Astrocyte of the hippocampus (primary cell): Measurements from ENCODE around the gene CYB561D2.
A peak's percentile ranks its signal among the peaks of the same experiment; 100 is the strongest.

Experiments
- DNase-seq: peaks from one replicate; pipeline ENCODE4 v3.0.0; 2011; ENCODE audit warnings: low read depth, low spot score

Gene CYB561D2

DNA sequence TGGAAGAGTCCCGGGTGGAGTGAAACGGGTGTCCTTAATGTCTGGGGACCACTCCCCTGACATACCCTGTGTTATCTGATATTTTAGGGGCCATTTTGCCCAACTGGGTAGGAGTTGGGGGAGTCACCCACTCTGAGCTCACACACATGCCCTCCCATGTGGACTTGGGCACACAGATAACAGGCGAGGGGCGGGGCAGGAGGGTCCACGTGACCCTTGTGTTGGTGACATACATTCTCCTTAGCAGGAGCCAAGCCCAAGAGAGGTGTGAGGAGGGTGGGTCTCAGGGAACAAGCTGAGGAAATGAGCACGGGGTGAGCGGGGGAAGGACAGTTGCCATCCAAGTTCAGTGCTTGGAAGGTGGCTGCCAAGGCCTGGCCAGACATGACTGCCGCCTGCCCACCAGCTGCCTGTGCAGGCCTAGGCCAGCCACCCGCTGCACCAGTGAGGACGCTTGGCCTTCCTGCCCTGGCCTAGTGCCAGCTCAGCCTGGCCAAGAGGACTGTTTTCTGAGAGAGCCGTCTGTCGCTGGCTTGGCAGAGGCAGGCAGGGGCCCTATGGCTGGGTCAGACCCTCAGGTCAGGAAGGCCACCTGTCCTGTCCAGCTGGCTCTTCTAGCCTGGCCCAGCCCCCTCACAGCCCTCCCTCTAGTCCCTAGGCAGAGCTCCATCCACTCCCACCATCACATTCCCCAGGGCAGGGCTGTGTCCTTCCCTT, 40.0 kb downstream of the CYB561D2 start:
- peak; percentile 20 for DNase-seq

DNA sequence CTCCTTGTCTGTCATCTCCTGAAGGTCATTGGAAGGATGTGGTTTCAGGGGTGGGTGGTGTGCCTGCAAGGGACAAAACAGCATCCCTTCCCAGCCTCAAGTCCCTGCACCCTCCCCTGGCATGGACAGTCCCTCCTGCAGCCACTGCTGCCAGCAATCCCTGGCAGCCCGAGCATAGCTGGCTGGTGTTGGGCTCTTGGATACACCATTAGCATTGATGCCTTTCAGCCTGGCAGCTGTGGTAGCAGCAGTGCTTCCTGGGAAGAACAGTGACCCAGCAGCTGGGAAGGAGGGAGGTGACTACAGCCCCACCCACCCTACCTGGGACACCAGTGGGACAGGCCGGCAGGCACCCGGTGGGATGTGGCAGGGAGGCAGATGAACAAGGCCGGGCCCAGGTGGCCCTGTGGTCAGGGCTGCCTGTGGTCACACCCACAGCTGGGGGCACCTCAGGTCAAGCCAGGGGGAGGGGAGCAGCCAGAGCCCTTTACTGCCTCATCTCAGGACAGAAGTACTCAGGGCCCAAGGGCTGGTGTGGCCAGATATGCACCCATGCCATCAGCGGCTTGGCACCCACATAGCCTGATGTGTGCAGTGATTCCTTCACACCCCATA, 41.5 kb downstream of the CYB561D2 start:
- no peak for DNase-seq

DNA sequence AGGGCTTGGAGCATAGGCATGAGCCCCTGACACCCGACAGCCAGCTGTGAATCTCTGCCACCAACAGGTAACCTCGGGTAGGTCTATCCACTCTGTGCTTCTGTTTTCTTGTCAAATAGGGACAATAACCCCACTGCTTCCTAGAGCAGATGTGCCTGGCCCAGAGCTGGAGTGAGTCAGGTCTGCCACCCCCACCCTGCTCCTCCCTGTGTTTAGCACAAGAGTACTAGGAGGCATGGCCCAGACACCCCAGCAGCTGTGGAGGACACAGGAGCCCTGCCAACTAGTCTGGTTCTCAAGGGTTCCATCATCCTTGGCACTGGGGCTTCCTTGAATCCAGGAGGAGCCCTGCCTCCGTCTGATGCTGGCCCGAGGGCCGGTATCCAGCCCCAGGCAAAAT, 42.4 kb downstream of the CYB561D2 start:
- no peak for DNase-seq

DNA sequence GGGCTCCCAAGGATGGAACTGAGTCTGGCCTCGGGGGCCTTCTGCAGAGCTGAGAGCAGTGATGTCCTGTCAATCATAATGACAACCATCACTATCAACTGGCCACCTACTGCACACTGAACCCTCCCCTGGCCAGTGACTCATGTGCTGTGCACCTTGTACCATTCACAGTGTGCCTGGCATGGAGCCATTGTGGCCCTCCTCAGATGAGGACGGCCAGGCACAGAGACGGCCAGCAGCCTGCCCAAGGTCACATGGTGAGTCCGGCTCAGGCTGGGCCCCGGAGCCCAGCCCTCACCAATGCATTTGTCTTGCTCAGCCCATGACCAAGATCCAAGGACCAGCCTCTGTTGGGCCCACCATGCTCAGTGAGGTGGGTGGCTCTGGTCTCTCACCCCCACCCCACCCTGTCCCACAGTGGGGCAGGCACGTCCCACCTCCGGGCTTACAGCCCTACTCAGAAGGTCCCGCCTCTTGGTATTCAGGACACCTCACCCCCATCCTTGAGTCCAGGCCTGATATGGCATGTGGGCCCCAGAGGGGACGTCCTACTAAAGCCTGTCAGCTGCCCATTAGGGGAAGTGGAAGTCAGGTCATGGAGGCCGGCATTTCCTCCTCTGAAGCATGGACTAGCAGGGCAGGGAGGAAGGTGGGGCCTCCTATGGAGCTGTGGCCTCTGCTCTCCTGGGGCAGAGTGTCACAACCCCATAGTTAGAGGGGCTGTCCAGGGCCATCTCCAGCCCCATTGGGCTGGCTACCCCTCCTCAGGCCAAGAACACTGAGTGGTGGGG, 44.6 kb downstream of the CYB561D2 start:
- DNase-seq, result no peak

DNA sequence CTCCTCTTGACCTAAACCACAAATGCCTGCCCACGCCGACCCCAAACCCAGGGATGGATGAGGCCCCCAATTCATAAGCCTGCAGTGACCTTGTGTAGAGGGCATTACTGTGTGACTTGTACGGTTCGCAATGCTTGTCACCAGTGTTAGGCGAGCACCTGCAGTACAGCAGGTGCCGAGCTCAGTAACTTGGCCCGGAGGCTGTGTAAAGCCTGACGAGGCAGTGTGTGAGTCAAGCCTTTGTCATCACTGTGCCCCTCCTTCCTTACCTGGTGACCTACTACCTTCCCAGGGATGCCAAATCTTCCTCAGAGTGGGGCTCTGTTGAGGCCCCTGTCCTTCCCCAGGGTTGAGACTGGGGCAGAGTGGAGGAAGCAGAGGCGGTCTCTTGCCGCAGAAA, 45.8 kb downstream of the CYB561D2 start:
- no peak for DNase-seq

DNA sequence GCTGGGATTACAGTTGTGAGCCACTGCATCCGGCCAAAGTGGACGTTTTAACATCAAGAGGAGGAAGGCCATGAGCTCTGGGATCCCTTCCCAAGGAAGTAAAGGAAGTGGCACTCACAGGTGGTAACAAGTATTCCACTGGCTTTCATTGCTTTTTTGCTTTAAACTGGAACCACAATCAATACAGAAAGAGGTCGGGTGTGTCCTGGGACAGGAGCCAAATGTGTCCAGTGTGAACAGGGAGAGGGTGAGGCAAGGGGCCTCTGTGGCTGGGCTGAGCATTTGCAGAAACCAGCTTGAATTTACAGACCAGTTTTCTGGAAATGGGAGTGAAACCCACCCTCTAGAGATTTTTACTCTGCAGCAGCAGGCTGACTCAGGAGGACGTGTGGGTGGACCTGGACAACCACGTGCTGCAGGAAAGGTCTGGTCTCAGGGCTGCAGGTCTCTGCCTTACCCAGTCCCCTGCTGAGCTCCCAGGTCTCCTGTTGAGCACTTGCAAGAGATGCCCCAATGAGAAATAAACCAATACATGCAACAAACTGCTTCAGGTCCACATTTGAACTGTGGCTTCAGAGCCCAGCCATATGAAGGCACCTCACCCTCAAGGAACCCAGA, 51.4 kb downstream of the CYB561D2 start:
- no peak for DNase-seq
